GM18873 (cell line): Measurements from ENCODE around the gene YWHAG.

Experiments
- ATAC-seq: cut with Tn5 transposase; IDR thresholded peaks from one replicate; pipeline ENCODE4 v1.9.1; 2021; ENCODE audit warnings: mild to moderate bottlenecking, moderate library complexity, moderate number of reproducible peaks; ENCODE audit not compliant: unreplicated experiment, low FRiP score

YWHAG gene

DNA sequence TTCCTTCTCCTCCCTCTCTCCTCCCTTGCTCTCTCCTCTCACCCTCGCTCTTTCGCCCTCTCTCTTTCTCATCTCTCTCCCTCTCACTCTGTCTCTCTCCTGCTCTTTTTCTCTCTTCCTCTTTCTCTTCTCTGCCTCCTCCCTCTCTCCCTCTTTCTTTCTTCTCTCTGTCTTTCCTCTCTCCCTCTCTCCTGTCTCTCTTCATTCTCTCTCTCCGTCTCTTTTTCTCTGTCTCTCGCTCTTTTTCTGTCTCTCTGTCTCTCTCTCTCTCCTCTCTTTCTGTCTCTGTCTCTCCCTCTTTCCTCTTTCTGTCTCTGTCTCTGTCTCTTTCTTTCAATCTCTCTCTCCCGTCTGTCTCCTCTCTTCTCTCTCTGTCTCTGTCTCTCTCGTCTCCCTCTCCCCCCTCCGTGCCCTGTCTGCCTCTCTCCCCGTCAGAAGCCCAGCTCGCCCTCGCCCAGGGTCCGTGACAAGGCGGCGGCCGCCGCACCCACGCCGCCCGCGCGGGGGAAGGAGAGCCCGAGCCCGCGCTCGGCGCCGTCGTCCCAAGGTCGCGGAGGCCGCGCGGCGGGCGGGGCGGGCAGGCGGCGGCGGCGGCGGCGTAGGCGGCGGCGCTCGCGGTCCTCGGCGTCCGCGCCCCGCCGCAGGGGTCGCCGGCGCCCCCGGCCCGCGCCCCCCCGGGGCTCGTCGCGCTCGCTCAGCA lies 77.6 kb downstream of the YWHAG start:
- ATAC-seq, result no peak

GRCh38 chr7:76280408-76280807 lies 78.4 kb downstream of the YWHAG start:
- no peak for ATAC-seq

DNA sequence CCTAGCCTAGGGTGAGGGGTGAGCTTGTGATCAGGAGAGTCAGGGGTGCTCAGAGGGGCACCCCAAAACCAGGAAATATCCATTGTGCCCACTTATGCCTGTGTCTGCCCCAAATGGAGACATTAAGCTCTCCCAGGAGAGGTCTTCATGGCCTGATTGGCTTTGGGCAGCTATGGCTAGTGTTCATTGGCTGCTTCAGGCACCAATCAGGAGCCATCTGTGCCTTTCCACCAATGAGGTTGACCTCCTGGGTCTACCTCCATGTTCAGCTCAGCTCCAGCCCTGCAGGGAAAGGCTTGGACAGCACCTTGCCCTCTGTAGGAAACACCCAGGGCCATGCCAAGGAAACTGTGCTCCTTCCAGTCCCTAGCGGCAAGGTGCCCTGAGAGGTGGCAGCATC lies 80.3 kb downstream of the YWHAG start:
- no peak for ATAC-seq
